ENCODE results near the gene ABCC6. TPM values are rescaled to one million over a fixed set of nuclear protein-coding genes. Genes with fewer than 3 reads are reported as not detected.

The ABCC6 gene
- polyA plus RNA-seq, 1 experiment = 1.2 TPM

DNA sequence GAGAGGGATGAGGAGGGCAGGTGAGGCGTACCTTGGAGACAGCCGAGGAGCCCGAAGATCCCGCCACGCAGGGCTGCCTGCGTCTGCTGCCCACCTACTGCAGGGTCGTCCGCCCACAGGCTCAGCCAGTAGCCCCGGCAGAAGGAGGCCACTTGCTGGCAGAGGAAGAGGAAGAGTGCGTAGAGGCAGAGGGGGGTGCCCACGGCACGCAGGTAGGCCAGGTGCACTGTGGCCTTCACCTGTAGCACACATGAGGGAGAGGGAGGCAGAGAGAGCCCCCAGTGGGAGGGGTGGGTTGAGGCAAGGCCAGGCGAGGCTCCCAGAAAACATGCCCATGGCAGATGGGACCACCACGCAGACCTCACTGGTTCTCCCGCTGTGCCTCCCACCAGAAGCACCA, 53.7 kb downstream of the ABCC6 start:
- POLR2A ChIA-PET = no interaction called here
- TF ChIP-seq, protein P1, sequence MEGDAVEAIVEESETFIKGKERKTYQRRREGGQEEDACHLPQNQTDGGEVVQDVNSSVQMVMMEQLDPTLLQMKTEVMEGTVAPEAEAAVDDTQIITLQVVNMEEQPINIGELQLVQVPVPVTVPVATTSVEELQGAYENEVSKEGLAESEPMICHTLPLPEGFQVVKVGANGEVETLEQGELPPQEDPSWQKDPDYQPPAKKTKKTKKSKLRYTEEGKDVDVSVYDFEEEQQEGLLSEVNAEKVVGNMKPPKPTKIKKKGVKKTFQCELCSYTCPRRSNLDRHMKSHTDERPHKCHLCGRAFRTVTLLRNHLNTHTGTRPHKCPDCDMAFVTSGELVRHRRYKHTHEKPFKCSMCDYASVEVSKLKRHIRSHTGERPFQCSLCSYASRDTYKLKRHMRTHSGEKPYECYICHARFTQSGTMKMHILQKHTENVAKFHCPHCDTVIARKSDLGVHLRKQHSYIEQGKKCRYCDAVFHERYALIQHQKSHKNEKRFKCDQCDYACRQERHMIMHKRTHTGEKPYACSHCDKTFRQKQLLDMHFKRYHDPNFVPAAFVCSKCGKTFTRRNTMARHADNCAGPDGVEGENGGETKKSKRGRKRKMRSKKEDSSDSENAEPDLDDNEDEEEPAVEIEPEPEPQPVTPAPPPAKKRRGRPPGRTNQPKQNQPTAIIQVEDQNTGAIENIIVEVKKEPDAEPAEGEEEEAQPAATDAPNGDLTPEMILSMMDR (IDR thresholded peaks at IDR 0.05; ENCODE audit: insufficient read depth, low read depth, low read length) = no peak
- DNase-seq (ENCODE audit: low read depth) = no peak
- no peaks in the 10 kb centered on the region for H3K27me3 ChIP-seq (ENCODE audit: control insufficient read depth, insufficient read depth, low read length)
- H3K4me3 ChIP-seq (ENCODE audit: low read depth, low read length) = no peak overlapping the region
- no peaks in the 10 kb centered on the region for H3K36me3 ChIP-seq (ENCODE audit: control insufficient read depth, insufficient read depth, low read length)
- CTCF ChIA-PET = no interaction called here

DNA sequence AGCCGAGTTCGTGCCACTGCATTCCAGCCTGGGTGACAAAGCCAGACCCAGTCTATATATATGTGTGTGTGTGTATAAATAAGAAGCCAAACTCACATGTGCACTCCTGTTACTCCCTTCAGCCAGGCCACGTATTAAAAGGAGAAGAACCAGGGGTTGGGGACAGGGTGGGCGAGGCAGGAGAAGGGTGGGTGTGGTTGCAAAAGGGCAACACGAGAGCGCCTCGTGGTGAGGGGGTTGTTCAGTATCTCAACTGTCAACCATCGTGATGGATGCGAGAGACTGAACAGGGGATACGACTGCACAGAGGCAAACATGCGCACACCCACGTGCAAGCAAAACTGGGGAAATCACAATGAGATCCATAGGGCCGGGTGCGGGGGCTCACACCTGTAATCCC, 54.9 kb downstream of the ABCC6 start:
- ChIA-PET POLR2A (no interaction called here), CTCF (no interaction called here)
- Histone ChIP-seq H3K4me3 (ENCODE audit: low read depth, low read length) (no peak overlapping the region), H3K27me3 (ENCODE audit: control insufficient read depth, insufficient read depth, low read length) (no peaks in the 10 kb centered on the region), H3K36me3 (ENCODE audit: control insufficient read depth, insufficient read depth, low read length) (no peaks in the 10 kb centered on the region)
- TF ChIP-seq, protein P1 (IDR thresholded peaks at IDR 0.05; ENCODE audit: insufficient read depth, low read depth, low read length) = no peak
- DNase-seq (ENCODE audit: low read depth) = no peak

DNA sequence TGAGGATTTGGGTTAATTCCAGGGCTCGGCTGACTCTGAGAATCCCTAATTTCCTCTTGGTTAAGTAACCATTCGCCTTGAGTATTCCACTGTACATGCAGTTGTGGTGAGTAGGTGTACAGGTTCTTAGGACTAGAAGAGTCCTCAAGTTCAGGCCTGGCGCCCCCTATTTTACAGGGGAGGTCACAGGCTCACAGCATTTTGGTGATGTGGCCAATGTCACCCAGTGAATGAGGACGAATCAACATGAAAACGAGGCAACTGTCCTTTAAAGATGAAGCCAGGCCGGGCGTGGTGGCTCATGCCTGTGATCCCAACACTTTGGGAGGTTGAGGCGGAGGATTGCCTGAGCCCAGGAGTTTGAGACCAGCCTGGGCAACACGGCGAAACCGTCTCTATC, 55.4 kb downstream of the ABCC6 start:
- DNase-seq (ENCODE audit: low read depth) = no peak
- Histone ChIP-seq H3K27me3 (ENCODE audit: control insufficient read depth, insufficient read depth, low read length) (no peaks in the 10 kb centered on the region), H3K4me3 (ENCODE audit: low read depth, low read length) (no peak overlapping the region), H3K36me3 (ENCODE audit: control insufficient read depth, insufficient read depth, low read length) (no peaks in the 10 kb centered on the region)
- ChIA-PET POLR2A (no interaction called here), CTCF (interaction anchor here (0.5 kb wide), 1 partner anchor 31 kb away, joined by 3 read pairs; no protein-coding TSS in a partner anchor)
- TF ChIP-seq, protein P1 (IDR thresholded peaks at IDR 0.05; ENCODE audit: insufficient read depth, low read depth, low read length) = no peak

DNA sequence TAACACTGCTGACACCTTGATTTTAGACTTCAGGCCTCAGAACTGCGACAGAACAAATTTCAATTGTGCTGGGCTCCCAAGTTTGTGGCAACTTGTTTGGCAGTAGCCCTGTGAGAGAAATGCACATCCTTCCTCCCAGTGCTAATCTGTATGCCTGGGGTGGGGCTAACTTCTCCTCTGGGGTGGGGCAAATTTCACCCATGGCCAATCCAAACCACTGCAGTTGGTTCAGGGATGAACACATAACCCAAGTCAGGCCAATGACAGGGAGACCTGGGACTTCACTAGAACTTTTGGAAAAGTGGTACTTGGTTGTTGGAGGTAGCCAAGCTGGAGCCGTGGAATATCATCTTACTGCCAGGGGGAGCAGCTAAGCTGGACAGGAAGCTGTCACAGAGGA, 56.3 kb downstream of the ABCC6 start:
- ChIA-PET CTCF (no interaction called here), POLR2A (no interaction called here)
- Histone ChIP-seq H3K4me3 (ENCODE audit: low read depth, low read length) (no peak overlapping the region), H3K36me3 (ENCODE audit: control insufficient read depth, insufficient read depth, low read length) (no peaks in the 10 kb centered on the region), H3K27me3 (ENCODE audit: control insufficient read depth, insufficient read depth, low read length) (no peaks in the 10 kb centered on the region)
- TF ChIP-seq, protein P1 (IDR thresholded peaks at IDR 0.05; ENCODE audit: insufficient read depth, low read depth, low read length) = no peak
- no peak for DNase-seq (ENCODE audit: low read depth)

DNA sequence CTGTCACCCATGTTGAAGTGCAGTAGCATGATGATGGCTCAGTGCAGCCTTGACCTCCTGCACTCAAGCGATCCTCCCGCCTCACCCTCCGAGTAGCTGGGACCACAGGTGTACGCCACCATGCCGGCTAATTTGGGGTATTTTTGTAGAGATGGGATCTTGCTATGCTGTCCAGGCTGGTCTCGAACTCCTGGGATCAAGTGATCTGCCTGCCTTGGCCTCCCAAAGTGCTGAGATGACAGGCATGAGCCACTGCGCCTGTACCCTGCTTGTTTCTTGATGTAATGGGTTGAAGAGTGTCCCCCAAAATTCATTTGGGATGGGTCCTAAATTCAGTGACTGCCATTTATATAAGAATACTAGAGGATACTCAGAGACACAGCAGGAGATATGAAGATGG, 57.2 kb downstream of the ABCC6 start:
- POLR2A ChIA-PET = no interaction called here
- TF ChIP-seq, protein P1 (IDR thresholded peaks at IDR 0.05; ENCODE audit: insufficient read depth, low read depth, low read length) = no peak
- peaks cover 2% of the 10 kb centered on the region; the same call in 1 of the 2 replicates for H3K27me3 ChIP-seq (ENCODE audit: control insufficient read depth, insufficient read depth, low read length)
- CTCF ChIA-PET = interaction anchor here (1.7 kb wide), 1 partner anchor 10 kb away, joined by 4 read pairs; no protein-coding TSS in a partner anchor
- no peak for DNase-seq (ENCODE audit: low read depth)
- no peak overlapping the region for H3K4me3 ChIP-seq (ENCODE audit: low read depth, low read length)
- no peaks in the 10 kb centered on the region for H3K36me3 ChIP-seq (ENCODE audit: control insufficient read depth, insufficient read depth, low read length)

Data from BJ (cell line).